ENCODE measurements around the gene RYK. TPM values are rescaled to one million over a fixed set of nuclear protein-coding genes. Genes with fewer than 3 reads are reported as not detected.
"Not testable (repeated sequence)": the region's sequence is repeated elsewhere in the genome, so short reads cannot be mapped to it uniquely, and the experiment has no call there.

Gene RYK
- total RNA-seq, 4 donors from 2014 or later: 29.3 to 75.5 (median 39.1) TPM

- Histone ChIP-seq H3K27ac (no peak overlapping the region), H3K36me3 (peaks cover 0 to 80% (median 0%) of the 10 kb centered on the region in 3 donors), H3K4me3 (no peak overlapping the region), H3K27me3 (no peaks in the 10 kb centered on the region), H3K9me3 (no peaks in the 10 kb centered on the region), H3K4me1 (peaks cover 6 to 17% (median 11%) of the 10 kb centered on the region in 3 donors)
- intact Hi-C loops (cut with DNase I): no loop called here
- TF ChIP-seq POLR2A (IDR thresholded peaks at IDR 0.05) (no peak), CTCF (IDR thresholded peaks at IDR 0.05) (no peak)
- no peak for DNase-seq
- 92 to 100% methylated on average over 4 of the region's 4 CpGs for WGBS, 2 donors
Observed at GRCh38 chr3:134205451-134205850, 45.2 kb downstream of the RYK start.

GRCh38 chr3:134201201-134202130, 49.2 kb downstream of the RYK start:
- no peak for DNase-seq
- Histone ChIP-seq H3K4me3 (no peak overlapping the region), H3K4me1 (peaks cover 6 to 17% (median 11%) of the 10 kb centered on the region in 3 donors), H3K27me3 (no peaks in the 10 kb centered on the region), H3K36me3 (peaks cover 0 to 70% (median 3%) of the 10 kb centered on the region in 3 donors), H3K9me3 (no peaks in the 10 kb centered on the region), H3K27ac (peak overlapping the region; percentile 45 to 82 (median 64))
- WGBS, 2 donors: 43 to 50% methylated on average over 8 of the region's 8 CpGs
- TF ChIP-seq CTCF (IDR thresholded peaks at IDR 0.05) (no peak), POLR2A (IDR thresholded peaks at IDR 0.05) (no peak)
- intact Hi-C loops (cut with DNase I): no loop called here

- peaks cover 0 to 70% (median 3%) of the 10 kb centered on the region in 3 donors for H3K36me3 ChIP-seq
- DNase-seq; H3K27me3 ChIP-seq; intact Hi-C loops (cut with DNase I); H3K9me3 ChIP-seq; H3K27ac ChIP-seq; H3K4me3 ChIP-seq: not testable (repeated sequence)
- 85 to 96% methylated on average over 6 to 7 of the region's 8 CpGs for WGBS, 2 donors
- peaks cover 6 to 17% (median 11%) of the 10 kb centered on the region in 3 donors for H3K4me1 ChIP-seq
Observed at GRCh38 chr3:134199880-134200279, 50.8 kb downstream of the RYK start.

- intact Hi-C loops (cut with DNase I): no loop called here
- WGBS, 2 donors: 42 to 47% methylated on average over 3 of the region's 3 CpGs
- Histone ChIP-seq H3K9me3 (no peaks in the 10 kb centered on the region), H3K4me1 (peaks cover 6 to 17% (median 11%) of the 10 kb centered on the region in 3 donors), H3K27ac (no peak overlapping the region), H3K27me3 (no peaks in the 10 kb centered on the region), H3K36me3 (peaks cover 0 to 75% (median 3%) of the 10 kb centered on the region in 3 donors), H3K4me3 (no peak overlapping the region)
- no peak for TF ChIP-seq POLR2A (IDR thresholded peaks at IDR 0.05)
- TF ChIP-seq CTCF (IDR thresholded peaks at IDR 0.05): no peak
- DNase-seq: no peak
Observed at GRCh38 chr3:134199240-134199639, 51.4 kb downstream of the RYK start.

- no peak overlapping the region for H3K27ac ChIP-seq
- H3K36me3 ChIP-seq: peaks cover 0 to 83% (median 3%) of the 10 kb centered on the region in 3 donors
- no peak overlapping the region for H3K4me3 ChIP-seq
- 93 to 94% methylated on average over 2 of the region's 2 CpGs for WGBS, 2 donors
- H3K9me3 ChIP-seq: no peaks in the 10 kb centered on the region
- intact Hi-C loops (cut with DNase I): no loop called here
- DNase-seq: no peak
- H3K27me3 ChIP-seq: no peaks in the 10 kb centered on the region
- TF ChIP-seq POLR2A (IDR thresholded peaks at IDR 0.05): no peak
- TF ChIP-seq CTCF (IDR thresholded peaks at IDR 0.05): no peak
- H3K4me1 ChIP-seq: peaks cover 6 to 17% (median 11%) of the 10 kb centered on the region in 3 donors
Observed at GRCh38 chr3:134198414-134198813, 52.2 kb downstream of the RYK start.

All from esophagus squamous epithelium (tissue), 5 donors.